H9 (cell line): ENCODE data around the gene ETF1. TPM values are rescaled to one million over a fixed set of nuclear protein-coding genes. Genes with fewer than 3 reads are reported as not detected.

ENCODE experiments used
- DNase-seq: peaks from one replicate; pipeline ENCODE4 v3.0.0-alpha.2; 2017
- H2AFZ ChIP-seq: one replicate; pipeline ENCODE4 v1.6.1; 2013; ENCODE audit warnings: mild to moderate bottlenecking, low read length, control low read depth, moderate library complexity
- H2AK5ac ChIP-seq: 2 replicates; pipeline ENCODE4 v1.6.1; 2013; ENCODE audit warnings: low read length, control low read depth, mixed read lengths; ENCODE audit not compliant: insufficient read length
- H2BK120ac ChIP-seq: one replicate; pipeline ENCODE4 v1.6.1; 2013; ENCODE audit warnings: low read depth, mild to moderate bottlenecking, low read length, control low read depth, inconsistent platforms; ENCODE audit not compliant: poor library complexity, severe bottlenecking
- H2BK12ac ChIP-seq: 2 replicates; pipeline ENCODE4 v1.6.1; 2013; ENCODE audit warnings: low read length, control low read depth, mixed read lengths, low read depth; ENCODE audit not compliant: insufficient read length
- H2BK15ac ChIP-seq: 2 replicates; pipeline ENCODE4 v1.6.1; 2013; ENCODE audit warnings: low read depth, low read length, control low read depth
- H2BK20ac ChIP-seq: one replicate; pipeline ENCODE4 v1.6.1; 2013; ENCODE audit warnings: low read depth, mild to moderate bottlenecking, low read length, control low read depth, inconsistent platforms; ENCODE audit not compliant: poor library complexity, severe bottlenecking
- H2BK5ac ChIP-seq: 2 replicates; pipeline ENCODE4 v1.6.1; 2013; ENCODE audit warnings: low read length, control low read depth, mixed read lengths; ENCODE audit not compliant: insufficient read length
- H3K14ac ChIP-seq: 2 replicates; pipeline ENCODE4 v1.6.1; 2013; ENCODE audit warnings: low read length, control low read depth; ENCODE audit not compliant: insufficient read depth
- H3K18ac ChIP-seq: 2 replicates; pipeline ENCODE4 v1.6.1; 2013; ENCODE audit warnings: low read depth, mild to moderate bottlenecking, mixed read lengths, low read length, control low read depth; ENCODE audit not compliant: insufficient read length
- H3K23ac ChIP-seq: 2 replicates; pipeline ENCODE4 v1.6.1; 2013; ENCODE audit warnings: low read length, control low read depth, mixed read lengths, low read depth; ENCODE audit not compliant: insufficient read length
- H3K23me2 ChIP-seq: 2 replicates; pipeline ENCODE4 v1.6.1; 2013; ENCODE audit warnings: low read depth, mild to moderate bottlenecking, mixed read lengths, low read length, control low read depth; ENCODE audit not compliant: insufficient read length, poor library complexity, severe bottlenecking
- H3K27ac ChIP-seq: 2 replicates; pipeline ENCODE4 v1.5.1; 2013; ENCODE audit warnings: low read length, control low read depth, mixed read lengths, low read depth; ENCODE audit not compliant: insufficient read length
- H3K27me3 ChIP-seq: 2 replicates; pipeline ENCODE4 v1.6.1; 2013; ENCODE audit warnings: low read length, control low read depth, inconsistent platforms; ENCODE audit not compliant: insufficient read depth
- H3K4ac ChIP-seq: 2 replicates; pipeline ENCODE4 v1.6.1; 2013; ENCODE audit warnings: low read depth, mild to moderate bottlenecking, control low read depth, inconsistent platforms, low read length, moderate library complexity
- H3K4me1 ChIP-seq: 2 replicates; pipeline ENCODE4 v1.6.1; 2013; ENCODE audit warnings: low read length, control low read depth, inconsistent platforms; ENCODE audit not compliant: insufficient read depth
- H3K4me2 ChIP-seq: 2 replicates; pipeline ENCODE4 v1.6.1; 2013; ENCODE audit warnings: low read length, control low read depth, mixed read lengths; ENCODE audit not compliant: insufficient read length, insufficient read depth
- H3K56ac ChIP-seq: 2 replicates; pipeline ENCODE4 v1.6.1; 2013; ENCODE audit warnings: low read depth, mild to moderate bottlenecking, mixed read lengths, low read length, control low read depth; ENCODE audit not compliant: insufficient read length
- H3K79me1 ChIP-seq: 2 replicates; pipeline ENCODE4 v1.6.1; 2013; ENCODE audit warnings: low read depth, mild to moderate bottlenecking, moderate library complexity, low read length, control low read depth, inconsistent platforms; ENCODE audit not compliant: insufficient read depth, poor library complexity, severe bottlenecking
- H3K79me2 ChIP-seq: 2 replicates; pipeline ENCODE4 v1.6.1; 2013; ENCODE audit warnings: low read length, control low read depth, inconsistent platforms; ENCODE audit not compliant: insufficient read depth
- H3K9ac ChIP-seq: 2 replicates; pipeline ENCODE4 v1.6.1; 2013; ENCODE audit warnings: low read length, control low read depth, mixed read lengths; ENCODE audit not compliant: insufficient read length; ENCODE audit errors: extremely low read depth
- H3K9me3 ChIP-seq: one replicate; pipeline ENCODE4 v1.6.1; 2013; ENCODE audit warnings: low read depth, low read length, inconsistent platforms; ENCODE audit not compliant: control insufficient read depth
- H3T11ph ChIP-seq: one replicate; pipeline ENCODE4 v1.6.1; 2013; ENCODE audit warnings: mild to moderate bottlenecking, low read length, control low read depth, inconsistent platforms
- H4K20me1 ChIP-seq: one replicate; pipeline ENCODE4 v1.6.1; 2013; ENCODE audit not compliant: control insufficient read depth, insufficient read length, insufficient read depth
- H4K5ac ChIP-seq: 2 replicates; pipeline ENCODE4 v1.6.1; 2013; ENCODE audit warnings: low read depth, mild to moderate bottlenecking, mixed read lengths, low read length, control low read depth; ENCODE audit not compliant: insufficient read length
- H4K8ac ChIP-seq: replicated peaks from 2 replicates; pipeline ENCODE4 v1.6.1; 2013; ENCODE audit warnings: low read length, control low read depth, mixed read lengths, low read depth; ENCODE audit not compliant: insufficient read length
- H4K91ac ChIP-seq: 2 replicates; pipeline ENCODE4 v1.6.1; 2013; ENCODE audit warnings: low read depth, mild to moderate bottlenecking, moderate library complexity, mixed read lengths, low read length, control low read depth; ENCODE audit not compliant: insufficient read length
- H3K27ac Mint-ChIP-seq, 3 experiments: 2 replicates in 2 of 3; 3 replicates in 1 of 3; pipeline ENCODE4 v1.8.0; 2020 to 2021; ENCODE audit warnings: mixed read lengths in 3 of 3, mild to moderate bottlenecking in 1 of 3, moderate library complexity in 1 of 3
- H3K27me3 Mint-ChIP-seq: 2 replicates; pipeline ENCODE4 v1.8.0; 2021; ENCODE audit warnings: low read depth, mild to moderate bottlenecking, moderate library complexity, mixed read lengths
- H3K36me3 Mint-ChIP-seq, 3 experiments: 2 replicates in 2 of 3; 3 replicates in 1 of 3; pipeline ENCODE4 v1.8.0; 2020 to 2021; ENCODE audit warnings: low read depth in 3 of 3, mixed read lengths in 3 of 3; ENCODE audit not compliant: insufficient read depth in 1 of 3
- H3K4me1 Mint-ChIP-seq, 2 experiments: 2 replicates each; pipeline ENCODE4 v1.8.0; 2020; ENCODE audit warnings: mixed read lengths in 2 of 2
- H3K4me3 Mint-ChIP-seq, 2 experiments: 2 replicates in 1 of 2; 3 replicates in 1 of 2; pipeline ENCODE4 v1.8.0; 2020 to 2021; ENCODE audit warnings: mild to moderate bottlenecking in 2 of 2, mixed read lengths in 2 of 2, moderate library complexity in 1 of 2
- H3K9me3 Mint-ChIP-seq, 2 experiments: 2 replicates in 1 of 2; 3 replicates in 1 of 2; pipeline ENCODE4 v1.8.0; 2020; ENCODE audit warnings: mild to moderate bottlenecking in 2 of 2, mixed read lengths in 2 of 2, moderate library complexity in 1 of 2
- CTCF ChIP-seq: fragments of 200-600 bp; sonication (generic); conservative IDR thresholded peaks from 3 replicates; pipeline ENCODE4 v1.8.0; 2021; ENCODE audit warnings: antibody characterized with exemption, mild to moderate bottlenecking
- WGBS: extraction: QIAGEN DNeasy Blood & Tissue Kit; methylation state at CpG from one replicate; pipeline ENCODE4 v1.1.7; 2013; ENCODE audit warnings: missing lambda C conversion rate, low lambda C conversion rate, mixed read lengths; ENCODE audit not compliant: insufficient read length; ENCODE audit errors: extremely low coverage; 5-methylcytosine and 5-hydroxymethylcytosine counted together
- total RNA-seq: library from RNA; stranded (reverse); gene quantifications from 2 replicates; pipeline ENCODE4 v1.2.1, GENCODE V29; 2021

The ETF1 gene
- total RNA-seq, 1 experiment from 2014 or later: 175 TPM

- no peak overlapping the region for H2AK5ac ChIP-seq
- no peak overlapping the region for H4K91ac ChIP-seq
- no peaks in the 10 kb centered on the region for H3K9me3 ChIP-seq
- H3K4me1 ChIP-seq: no peaks in the 10 kb centered on the region
- H2BK12ac ChIP-seq: no peak overlapping the region
- H2BK5ac ChIP-seq: no peak overlapping the region
- no peak overlapping the region for H3K18ac ChIP-seq
- H3K79me1 ChIP-seq: peaks cover 5% of the 10 kb centered on the region
- no peak overlapping the region for H2BK15ac ChIP-seq
- H3K23me2 ChIP-seq: no peaks in the 10 kb centered on the region
- TF ChIP-seq CTCF: no peak
- H3K79me2 ChIP-seq: peaks cover 6% of the 10 kb centered on the region; the same call in 1 of the 2 replicates
- no peak overlapping the region for H3K56ac ChIP-seq
- no peak overlapping the region for H4K8ac ChIP-seq
- no peak overlapping the region for H2BK20ac ChIP-seq
- no peak for DNase-seq
- H3K9me3 Mint-ChIP-seq: no peaks in the 10 kb centered on the region
- no peak overlapping the region for H3T11ph ChIP-seq
- no CpG with 5 or more reads among the region's 6 CpGs for WGBS
- H3K4me1 Mint-ChIP-seq: no peaks in the 10 kb centered on the region
- H3K27ac Mint-ChIP-seq: no peak overlapping the region
- H3K14ac ChIP-seq: no peak overlapping the region
- H4K5ac ChIP-seq: no peak overlapping the region
- peaks cover 59 to 93% (median 90%) of the 10 kb centered on the region in 3 experiments for H3K36me3 Mint-ChIP-seq
- no peaks in the 10 kb centered on the region for H3K27me3 ChIP-seq
- H2BK120ac ChIP-seq: no peak overlapping the region
- no peak overlapping the region for H3K4me3 Mint-ChIP-seq
- H3K27ac ChIP-seq: no peak overlapping the region
- no peak overlapping the region for H3K23ac ChIP-seq
- H4K20me1 ChIP-seq: no peaks in the 10 kb centered on the region
- no peak overlapping the region for H2AFZ ChIP-seq
- no peak overlapping the region for H3K9ac ChIP-seq
- H3K4me2 ChIP-seq: no peak overlapping the region
- H3K27me3 Mint-ChIP-seq: no peaks in the 10 kb centered on the region
- H3K4ac ChIP-seq: no peak overlapping the region
These were observed 17.9 kb upstream of the ETF1 start for GRCh38 chr5:138560971-138561370.
